GM23338 (cell line): ENCODE measurements around the gene DGKD. TPM values are rescaled to one million over a fixed set of nuclear protein-coding genes. Genes with fewer than 3 reads are reported as not detected.

Source experiments
- ATAC-seq: fragments of 200-7000 bp; cut with Tn5 transposase; 3 replicates; pipeline ENCODE4 v1.9.1; 2020
- DNase-seq: peaks from one replicate; pipeline ENCODE4 v3.0.0-alpha.2; 2015; ENCODE audit warnings: low spot score
- H2AFZ ChIP-seq: fragments of 200-600 bp; sonication (generic); 2 replicates; pipeline ENCODE4 v1.8.0; 2016; ENCODE audit warnings: antibody characterized with exemption, mild to moderate bottlenecking, moderate library complexity
- H3F3A ChIP-seq: fragments of 200-600 bp; sonication (generic); replicated peaks from 2 replicates; pipeline ENCODE4 v1.8.0; 2017; ENCODE audit warnings: antibody characterized with exemption, mixed run types, low read depth
- H3K27ac ChIP-seq: fragments of 200-600 bp; sonication (generic); 2 replicates; pipeline ENCODE4 v1.6.1; 2016; ENCODE audit warnings: low read depth
- H3K27me3 ChIP-seq: fragments of 200-600 bp; sonication (generic); 2 replicates; pipeline ENCODE4 v1.8.0; 2016; ENCODE audit warnings: mild to moderate bottlenecking, mixed run types, moderate library complexity; ENCODE audit not compliant: insufficient read depth
- H3K36me3 ChIP-seq: fragments of 200-600 bp; sonication (generic); 2 replicates; pipeline ENCODE4 v1.8.0; 2016; ENCODE audit warnings: mild to moderate bottlenecking; ENCODE audit not compliant: insufficient read depth
- H3K4me1 ChIP-seq: fragments of 200-600 bp; sonication (generic); 2 replicates; pipeline ENCODE4 v1.8.0; 2016; ENCODE audit warnings: mild to moderate bottlenecking, moderate library complexity; ENCODE audit not compliant: insufficient read depth
- H3K4me2 ChIP-seq: fragments of 200-600 bp; sonication (generic); 2 replicates; pipeline ENCODE4 v1.7.1; 2017; ENCODE audit warnings: mixed run types
- H3K4me3 ChIP-seq: fragments of 200-600 bp; sonication (generic); 2 replicates; pipeline ENCODE4 v1.6.1; 2016; ENCODE audit warnings: mixed run types
- H3K79me2 ChIP-seq: fragments of 200-600 bp; sonication (generic); replicated peaks from 2 replicates; pipeline ENCODE4 v1.8.0; 2017; ENCODE audit warnings: mild to moderate bottlenecking; ENCODE audit not compliant: insufficient read depth
- H3K9me2 ChIP-seq: fragments of 200-600 bp; sonication (generic); 2 replicates; pipeline ENCODE4 v1.8.0; 2017; ENCODE audit not compliant: insufficient read depth
- H4K20me1 ChIP-seq: fragments of 200-600 bp; sonication (generic); replicated peaks from 2 replicates; pipeline ENCODE4 v1.8.0; 2017; ENCODE audit warnings: mild to moderate bottlenecking; ENCODE audit not compliant: insufficient read depth
- H3K27ac Mint-ChIP-seq: 2 replicates; pipeline ENCODE4 v1.8.0; 2020; ENCODE audit warnings: inconsistent platforms, mild to moderate bottlenecking, moderate library complexity, mixed read lengths
- H3K27me3 Mint-ChIP-seq: 3 replicates; pipeline ENCODE4 v1.8.0; 2022; ENCODE audit warnings: low read depth, mild to moderate bottlenecking, moderate library complexity, mixed read lengths, inconsistent platforms; ENCODE audit not compliant: insufficient read depth, poor library complexity
- H3K36me3 Mint-ChIP-seq: 3 replicates; pipeline ENCODE4 v1.8.0; 2021; ENCODE audit warnings: low read depth, mild to moderate bottlenecking, inconsistent platforms, moderate library complexity, mixed read lengths
- H3K4me1 Mint-ChIP-seq: 3 replicates; pipeline ENCODE4 v1.8.0; 2020; ENCODE audit warnings: mild to moderate bottlenecking, inconsistent platforms, mixed read lengths
- H3K4me3 Mint-ChIP-seq: 3 replicates; pipeline ENCODE4 v1.8.0; 2021; ENCODE audit warnings: moderate library complexity, mild to moderate bottlenecking, inconsistent platforms, mixed read lengths
- H3K9me3 Mint-ChIP-seq: 3 replicates; pipeline ENCODE4 v1.8.0; 2020; ENCODE audit warnings: moderate library complexity, mild to moderate bottlenecking, inconsistent platforms, mixed read lengths
- CREB1 ChIP-seq: fragments of 250-450 bp; sonication (Bioruptor Pico); IDR thresholded peaks from 2 replicates; pipeline ENCODE4 v1.5.0; 2020; ENCODE audit warnings: low read depth, mild to moderate bottlenecking, moderate library complexity
- ETS1 ChIP-seq: IDR thresholded peaks from 2 replicates; pipeline ENCODE4 v1.6.1; 2016; ENCODE audit warnings: antibody characterized with exemption
- EZH2phosphoT487 ChIP-seq: fragments of 200-600 bp; sonication (generic); IDR thresholded peaks from one replicate; pipeline ENCODE4 v1.8.1; 2018; ENCODE audit warnings: antibody characterized with exemption; ENCODE audit not compliant: unreplicated experiment
- JUNB ChIP-seq: IDR thresholded peaks from one replicate; pipeline ENCODE4 v1.6.1; 2016; ENCODE audit warnings: antibody characterized with exemption; ENCODE audit not compliant: unreplicated experiment
- REST ChIP-seq: IDR thresholded peaks from one replicate; pipeline ENCODE4 v1.6.1; 2018; ENCODE audit warnings: antibody characterized with exemption; ENCODE audit not compliant: unreplicated experiment
- ZNF462 ChIP-seq: fragments of 250-450 bp; sonication (Bioruptor Pico); IDR thresholded peaks from 2 replicates; pipeline ENCODE4 v1.5.0; 2020; ENCODE audit warnings: mild to moderate bottlenecking, moderate library complexity
- polyA plus RNA-seq: library from polyadenylated mRNA; unstranded; fragments of >200 nt; fragmentation: Nextera tagmentation; extraction: Ambion mirVana; gene quantifications from 2 replicates; pipeline ENCODE4 v1.2.1, GENCODE V29; 2016
- total RNA-seq: library from RNA; depleted of rRNA; stranded (reverse); fragments of >200 nt; shearing (Covaris generic); gene quantifications from 2 replicates; pipeline ENCODE4 v1.2.3, GENCODE V29; 2014

Gene DGKD
- total and polyA plus RNA-seq, 2 experiments from 2014 or later: 11.1 to 23.4 TPM

- H3K9me2 ChIP-seq: no peaks in the 10 kb centered on the region
- no peaks in the 10 kb centered on the region for H4K20me1 ChIP-seq
- H3K4me2 ChIP-seq: no peak overlapping the region
- Mint-ChIP-seq H3K27me3 (peaks cover 9% of the 10 kb centered on the region), H3K27ac (no peak overlapping the region), H3K36me3 (peaks cover 5% of the 10 kb centered on the region; the same call in 1 of the 3 replicates), H3K4me1 (no peaks in the 10 kb centered on the region; the same call in 2 of the 3 replicates), H3K9me3 (no peaks in the 10 kb centered on the region), H3K4me3 (no peak overlapping the region)
- H3K4me3 ChIP-seq: no peak overlapping the region
- DNase-seq (no peak), ATAC-seq (no peak)
- H3F3A ChIP-seq: no peaks in the 10 kb centered on the region
- H3K36me3 ChIP-seq: no peaks in the 10 kb centered on the region
- H2AFZ ChIP-seq: no peak overlapping the region
- no peak overlapping the region for H3K27ac ChIP-seq
- no peaks in the 10 kb centered on the region for H3K4me1 ChIP-seq
- no peaks in the 10 kb centered on the region for H3K79me2 ChIP-seq
- H3K27me3 ChIP-seq: no peaks in the 10 kb centered on the region
- TF ChIP-seq JUNB (no peak), ETS1 (no peak), CREB1 (CRISPR knock-in tag) (no peak), REST (no peak), ZNF462 (CRISPR knock-in tag) (no peak), EZH2phosphoT487 (no peak)
Measured at GRCh38 chr2:233442028-233442310, 87.7 kb downstream of the DGKD start.
